GM12892 (cell line): ENCODE measurements around the gene PLXNB1.

Experiments
- POLR2A ChIP-seq: IDR thresholded peaks from 2 replicates; pipeline ENCODE4 v1.6.1; 2011; ENCODE audit warnings: low read depth, low read length, control low read depth
- TAF1 ChIP-seq: IDR thresholded peaks from 2 replicates; pipeline ENCODE4 v1.6.1; 2011; ENCODE audit warnings: low read depth, mild to moderate bottlenecking, control low read depth, low read length, borderline replicate concordance

GRCh38 chr3:48459331-48459730 is 29.4 kb upstream of the PLXNB1 start:
- TF ChIP-seq POLR2A (no peak), TAF1 (no peak)
